HG03097 (cell line): ENCODE results near the gene CHST15.
"Not testable (repeated sequence)": the region's sequence is repeated elsewhere in the genome, so short reads cannot be mapped to it uniquely, and the experiment has no call there.

Source experiments
- ATAC-seq: cut with Tn5 transposase; IDR thresholded peaks from one replicate; pipeline ENCODE4 v1.9.1; 2021; ENCODE audit not compliant: unreplicated experiment, low FRiP score

CHST15 gene

DNA sequence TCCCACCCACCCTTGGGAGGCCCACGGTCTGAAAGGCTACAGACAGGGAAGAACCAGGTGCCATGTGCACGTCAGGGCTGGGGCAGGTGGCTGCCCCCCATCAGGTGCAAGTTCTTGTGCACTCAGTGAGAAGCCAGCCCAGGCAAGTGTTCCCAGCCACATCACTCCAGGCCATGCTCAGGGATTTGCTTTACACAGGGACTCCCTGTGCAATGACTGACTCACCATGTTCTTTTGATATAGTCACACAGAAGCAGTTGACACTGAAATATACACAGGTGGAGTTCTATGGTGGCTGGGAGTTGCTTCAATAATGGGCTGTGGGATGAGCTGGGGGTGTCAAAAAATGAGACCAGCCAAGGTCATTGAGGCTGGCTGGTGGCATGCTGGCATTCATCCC is 8.0 kb upstream of the CHST15 start:
- ATAC-seq: no peak

DNA sequence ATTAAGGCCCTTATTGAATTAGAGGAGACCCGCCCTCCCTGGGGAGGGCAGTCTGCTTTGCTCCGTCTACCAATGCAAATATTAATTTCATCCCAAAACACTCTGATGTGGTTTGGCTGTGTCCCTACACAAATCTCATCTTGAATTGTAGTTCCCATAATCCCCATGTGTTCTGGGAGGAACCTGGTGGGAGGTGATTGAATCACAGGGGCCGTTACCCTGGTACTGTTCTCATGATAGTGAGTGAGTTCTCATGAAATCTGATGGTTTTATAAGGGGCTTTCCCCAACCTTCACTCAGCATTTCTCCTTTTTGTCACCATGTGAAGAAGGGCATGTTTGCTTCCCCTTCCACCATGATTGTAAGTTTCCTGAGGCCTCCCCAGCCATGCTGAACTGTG is 7.3 kb upstream of the CHST15 start:
- ATAC-seq: not testable (repeated sequence)

DNA sequence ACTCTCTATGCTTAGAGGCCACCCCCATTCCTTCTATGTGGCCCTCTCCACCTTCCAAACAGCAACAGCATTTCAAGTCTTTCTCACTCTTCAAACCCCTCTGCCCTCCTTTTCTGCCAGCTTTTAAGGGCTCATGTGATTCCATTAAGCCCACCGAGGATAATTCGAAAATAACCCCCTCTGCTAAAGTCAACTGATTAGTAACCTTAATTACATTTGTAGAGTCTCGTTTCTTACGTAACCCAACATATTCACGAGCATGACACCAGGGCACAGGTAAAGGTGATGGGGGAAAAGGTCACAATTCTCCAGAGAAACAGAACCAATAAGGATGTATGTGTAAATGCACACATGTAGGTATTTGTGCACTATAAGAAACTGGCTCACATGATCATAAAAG is 6.7 kb upstream of the CHST15 start:
- no peak for ATAC-seq

DNA sequence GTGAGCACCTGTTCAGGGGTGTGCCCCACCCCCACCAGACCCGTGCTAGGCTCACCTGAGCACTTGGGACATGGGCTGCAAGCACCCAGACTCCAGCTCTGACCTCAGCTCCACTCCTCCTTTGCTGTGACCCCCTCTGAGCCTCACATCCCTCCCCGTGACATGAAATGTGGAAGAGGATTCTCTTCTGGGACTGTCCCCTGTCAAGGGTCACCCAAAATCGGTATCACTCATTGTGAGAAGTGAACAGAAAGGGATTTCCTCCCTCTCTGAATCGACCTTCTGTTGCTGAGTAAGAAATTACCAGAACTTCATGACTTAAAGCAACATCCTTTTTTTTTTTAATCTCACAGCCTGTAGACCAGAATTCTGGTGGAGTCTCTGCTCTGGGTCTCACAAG is 6.2 kb upstream of the CHST15 start:
- no peak for ATAC-seq

GRCh38 chr10:124098575-124098974 is 5.2 kb upstream of the CHST15 start:
- ATAC-seq: no peak

GRCh38 chr10:124097883-124098282 is 4.5 kb upstream of the CHST15 start:
- ATAC-seq: no peak

DNA sequence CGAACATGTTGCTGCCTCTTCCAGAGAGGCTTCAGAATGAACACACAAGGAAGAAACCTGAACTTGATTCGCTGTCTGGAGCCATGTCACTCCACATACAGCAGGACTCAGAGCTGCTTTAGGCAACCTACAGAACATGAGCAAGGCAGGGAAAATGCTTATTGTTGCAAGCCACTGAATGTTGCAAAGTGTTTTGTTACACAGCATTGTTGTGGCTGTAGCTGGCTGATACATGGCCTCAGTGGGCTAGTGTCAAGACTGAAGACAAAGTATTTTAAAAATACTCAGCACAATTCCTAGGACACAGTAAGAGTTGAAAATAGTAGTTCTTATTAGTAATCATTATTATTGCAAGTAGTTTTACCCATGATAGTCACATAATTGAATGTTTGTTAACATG is 3.1 kb upstream of the CHST15 start:
- no peak for ATAC-seq

- not testable (repeated sequence) for ATAC-seq
Measured at GRCh38 chr10:124095801-124096200, 2.4 kb upstream of the CHST15 start.

GRCh38 chr10:124095096-124095495 is 1.7 kb upstream of the CHST15 start:
- no peak for ATAC-seq

DNA sequence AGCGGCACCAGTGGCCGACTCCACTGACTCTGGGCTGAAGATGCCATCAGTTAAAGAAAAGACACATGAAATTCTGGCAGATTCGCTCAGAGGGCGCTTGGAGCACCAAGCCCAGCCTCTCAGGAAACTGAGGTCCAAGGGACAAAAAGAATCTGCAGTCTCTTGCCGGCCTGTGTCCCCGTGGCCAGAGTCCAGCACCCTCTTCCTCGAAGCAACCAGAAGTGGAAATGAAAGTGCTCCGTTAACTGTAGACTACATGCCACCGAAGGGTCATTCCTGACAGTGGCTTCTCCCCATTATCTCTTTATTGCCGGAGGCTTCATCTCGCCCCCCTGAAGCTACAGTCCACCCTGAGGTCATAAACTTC is 1.0 kb upstream of the CHST15 start:
- ATAC-seq: no peak

DNA sequence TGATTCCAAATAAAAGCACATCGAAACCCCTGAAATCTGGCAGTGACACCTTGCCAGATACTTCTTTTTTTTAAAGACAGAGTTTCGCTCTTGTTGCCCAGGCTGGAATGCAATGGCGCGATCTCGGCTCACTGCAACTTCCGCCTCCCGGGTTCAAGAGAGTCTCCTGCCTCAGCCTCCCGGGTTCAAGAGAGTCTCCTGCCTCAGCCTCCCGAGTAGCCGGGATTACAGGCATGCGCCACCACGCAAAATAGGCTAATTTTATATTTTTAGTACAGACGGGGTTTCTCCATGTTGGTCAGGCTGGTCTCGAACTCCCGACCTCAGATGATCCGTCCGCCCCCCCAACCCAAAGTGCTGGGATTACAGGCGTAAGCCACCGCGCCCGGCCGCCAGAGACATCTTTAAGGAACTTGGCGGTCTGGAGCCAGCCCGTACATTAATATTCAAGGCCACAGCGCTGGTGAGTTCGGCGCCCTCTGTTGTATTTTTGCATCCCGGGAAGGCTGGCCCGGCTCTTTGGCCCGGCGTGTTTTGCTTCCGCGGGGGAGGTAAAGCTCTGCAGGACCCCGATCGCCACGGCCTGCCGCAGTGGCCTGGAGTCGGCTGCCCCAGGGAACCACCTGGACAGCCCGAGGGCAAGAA is 498 bp upstream of the CHST15 start:
- ATAC-seq: not testable (repeated sequence)

- ATAC-seq: no peak
Measured at GRCh38 chr10:124092250-124092859, 1.0 kb downstream of the CHST15 start.

- ATAC-seq: no peak
Measured at GRCh38 chr10:124091646-124092249, 1.6 kb downstream of the CHST15 start.

GRCh38 chr10:124090601-124091209 is 2.7 kb downstream of the CHST15 start:
- no peak for ATAC-seq

DNA sequence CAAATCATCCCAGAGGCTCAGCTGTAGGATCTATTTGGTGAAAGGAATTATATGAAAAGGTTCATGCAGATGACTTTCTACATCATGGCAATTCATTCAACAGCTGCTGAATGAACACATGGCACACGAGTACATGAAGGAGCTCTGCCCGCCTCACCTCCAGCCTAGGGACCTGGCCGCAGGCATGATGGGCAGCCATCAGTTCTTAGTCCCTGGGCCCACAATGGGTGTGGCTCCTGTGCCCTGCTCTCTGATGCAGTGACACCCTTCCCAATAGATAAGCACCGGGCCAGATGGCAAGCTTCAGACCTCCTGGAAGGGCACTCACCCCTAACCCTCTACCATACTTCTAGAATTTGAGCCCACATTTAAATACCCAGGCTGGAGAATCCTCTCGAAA is 3.5 kb downstream of the CHST15 start:
- ATAC-seq: no peak

DNA sequence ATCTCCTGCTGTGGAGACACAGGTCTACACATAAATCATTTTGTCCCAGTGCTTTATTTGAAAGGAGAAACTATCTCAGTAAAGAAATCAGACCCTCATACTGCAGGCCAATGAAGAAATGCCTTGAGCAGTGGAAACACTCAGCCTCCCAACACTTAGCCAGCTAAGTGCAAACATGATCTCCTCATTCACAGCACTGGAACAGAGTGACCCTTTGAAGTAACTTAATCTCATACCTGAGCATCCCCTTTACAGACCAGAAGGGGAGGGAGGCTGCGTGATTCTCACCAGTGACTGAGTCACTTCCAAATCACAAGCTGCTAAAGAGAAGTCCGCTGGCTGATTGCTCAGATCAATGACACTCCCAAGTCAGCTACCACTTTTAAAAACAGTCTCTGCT is 4.5 kb downstream of the CHST15 start:
- ATAC-seq: no peak

DNA sequence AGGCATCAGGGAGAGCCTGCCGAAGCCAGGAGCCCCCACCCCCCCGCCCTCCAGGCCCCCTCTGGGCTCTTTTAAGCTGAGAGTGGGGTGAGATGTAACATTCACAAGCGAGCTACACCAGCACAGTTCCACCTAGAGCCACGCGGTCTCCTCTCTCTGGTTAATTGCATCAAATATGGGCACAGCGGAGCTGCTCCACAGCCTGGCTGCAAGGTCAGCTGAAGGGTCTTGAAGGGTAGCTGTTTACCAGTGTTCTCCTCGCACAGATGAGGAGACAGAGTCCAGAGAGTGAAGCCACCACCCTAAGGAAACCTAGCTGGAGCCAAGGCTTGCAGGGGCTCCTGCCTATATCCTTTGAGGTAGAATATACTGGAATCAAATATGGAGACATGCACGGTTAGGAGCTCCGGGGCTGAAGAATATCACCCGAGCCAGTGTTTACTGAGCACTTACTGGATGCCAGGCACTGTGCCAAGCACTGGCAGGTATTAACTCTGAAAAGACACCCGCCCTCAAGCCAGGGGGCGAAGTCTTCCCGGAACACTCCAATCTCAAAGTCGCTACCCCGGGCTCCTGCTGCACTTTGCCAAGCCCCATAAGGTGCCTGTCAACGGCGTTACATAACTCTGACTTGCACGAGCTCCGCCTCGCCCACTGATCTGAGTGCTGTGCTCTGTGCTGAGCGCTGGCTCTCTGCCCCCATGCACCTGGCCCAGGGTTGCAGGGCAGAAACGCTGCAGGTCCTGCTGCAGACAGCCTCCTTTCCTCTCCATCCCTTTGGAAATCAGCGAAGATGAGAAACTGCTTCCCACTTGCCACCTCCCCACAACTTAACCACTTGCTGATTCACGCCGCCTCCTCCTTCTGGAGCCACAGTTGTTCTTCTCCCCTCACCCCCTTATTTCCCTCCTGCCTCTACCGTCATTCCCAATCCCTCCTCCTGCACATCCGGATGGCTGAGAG is 5.4 kb downstream of the CHST15 start:
- no peak for ATAC-seq

DNA sequence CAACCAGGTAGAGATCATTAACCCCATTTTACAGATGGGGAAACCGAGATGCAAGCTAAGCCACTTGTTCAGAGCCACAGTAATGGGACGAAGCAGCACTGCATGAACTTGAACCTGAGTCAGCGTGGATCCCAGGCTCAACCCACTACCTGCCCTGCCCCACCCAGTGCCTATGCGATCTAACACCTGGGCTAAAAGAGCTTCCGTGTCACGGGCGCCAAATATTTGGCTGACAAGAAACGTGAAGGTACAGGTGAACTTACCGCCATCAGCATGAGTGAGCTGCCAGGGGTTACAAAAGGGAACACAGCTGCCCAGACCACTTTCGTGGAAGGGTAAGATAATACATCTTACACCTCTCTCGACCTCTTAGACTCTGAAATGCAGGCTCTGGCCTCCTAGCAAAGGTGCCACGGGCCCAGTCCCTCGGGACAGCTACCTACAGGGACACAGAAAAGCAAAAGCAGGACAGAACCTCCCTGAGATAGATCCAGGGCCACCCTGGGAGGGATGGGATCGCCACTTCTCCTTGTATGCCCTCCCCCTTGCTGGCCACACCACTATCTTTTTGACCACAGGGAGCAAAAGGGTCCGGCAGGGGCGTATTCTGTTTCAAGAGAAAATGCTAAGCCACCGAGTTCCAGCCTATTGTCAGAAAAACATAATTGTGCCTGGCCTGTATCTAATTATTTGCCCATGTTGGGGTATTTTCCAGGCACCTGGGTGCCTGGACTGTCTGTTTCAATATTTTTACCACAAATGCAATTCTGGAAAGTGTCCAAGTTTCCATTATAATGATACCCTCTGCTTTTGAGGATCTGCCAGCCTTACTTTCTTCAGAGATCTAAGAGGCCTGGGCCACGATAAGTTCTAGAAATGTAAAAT is 6.4 kb downstream of the CHST15 start:
- ATAC-seq: no peak

DNA sequence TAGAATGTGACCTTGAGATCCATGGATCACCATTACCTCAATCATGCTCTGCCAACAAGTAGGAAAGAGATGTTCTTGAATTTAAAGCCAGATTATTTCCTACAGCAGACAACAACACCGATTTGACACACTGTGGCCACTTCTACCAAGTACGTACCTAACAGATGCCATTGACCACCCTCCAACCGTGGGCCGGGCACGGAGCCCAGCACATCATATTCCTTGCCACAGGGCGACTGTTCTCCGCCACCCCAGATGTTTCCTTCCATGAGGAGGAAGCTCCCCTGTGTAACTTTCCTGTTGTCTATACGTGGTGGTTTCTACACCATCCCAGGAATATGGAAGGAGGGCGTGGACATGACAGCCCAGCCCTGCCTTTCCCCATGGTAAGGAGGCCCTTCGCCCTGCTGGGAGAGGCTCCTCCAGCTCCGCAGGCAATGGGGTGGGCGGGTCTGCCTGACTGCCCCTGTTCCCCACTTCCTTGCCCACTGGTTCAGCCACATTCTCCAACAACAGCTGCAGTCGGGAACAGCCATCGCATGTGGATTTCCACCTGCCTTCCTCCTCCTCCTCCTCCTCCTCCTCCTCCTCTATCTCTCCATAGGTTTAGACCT is 7.2 kb downstream of the CHST15 start:
- no peak for ATAC-seq
